Loucy (cell line): ENCODE measurements around the gene ZNF91.

ENCODE experiments used
- H2AFZ ChIP-seq: fragments of 200-600 bp; sonication (generic); 2 replicates; pipeline ENCODE4 v1.6.0; 2016; ENCODE audit warnings: antibody characterized with exemption, mild to moderate bottlenecking, low read length, moderate library complexity
- H3F3A ChIP-seq: fragments of 200-600 bp; 2 replicates; pipeline ENCODE4 v1.6.0; 2016; ENCODE audit warnings: antibody characterized with exemption, low read depth, mild to moderate bottlenecking
- H3K27me3 ChIP-seq: fragments of 200-600 bp; sonication (generic); 2 replicates; pipeline ENCODE4 v1.6.1; 2014; ENCODE audit warnings: low read length, mild to moderate bottlenecking; ENCODE audit not compliant: insufficient read depth, poor library complexity, severe bottlenecking
- H3K36me3 ChIP-seq: fragments of 200-600 bp; sonication (generic); 2 replicates; pipeline ENCODE4 v1.6.1; 2016; ENCODE audit warnings: low read length; ENCODE audit not compliant: insufficient read depth
- H3K4me1 ChIP-seq: fragments of 200-600 bp; sonication (generic); 2 replicates; pipeline ENCODE4 v1.5.1; 2014; ENCODE audit warnings: low read length, mild to moderate bottlenecking; ENCODE audit not compliant: insufficient read depth, poor library complexity, severe bottlenecking
- H3K4me2 ChIP-seq: fragments of 200-600 bp; sonication (generic); 2 replicates; pipeline ENCODE4 v1.6.0; 2014; ENCODE audit warnings: antibody characterized with exemption, low read length, low read depth, mild to moderate bottlenecking; ENCODE audit not compliant: poor library complexity, severe bottlenecking
- H3K4me3 ChIP-seq: fragments of 200-600 bp; sonication (generic); 2 replicates; pipeline ENCODE4 v1.5.1; 2014; ENCODE audit warnings: low read length, mild to moderate bottlenecking, mixed read lengths; ENCODE audit not compliant: poor library complexity, severe bottlenecking
- H3K79me2 ChIP-seq: fragments of 200-600 bp; sonication (generic); 2 replicates; pipeline ENCODE4 v1.6.1; 2014; ENCODE audit warnings: low read length; ENCODE audit not compliant: insufficient read depth
- H3K9ac ChIP-seq: fragments of 200-600 bp; sonication (generic); 2 replicates; pipeline ENCODE4 v1.6.0; 2014; ENCODE audit warnings: mild to moderate bottlenecking, low read depth, low read length, moderate library complexity; ENCODE audit not compliant: poor library complexity, severe bottlenecking
- H3K9me2 ChIP-seq: fragments of 200-600 bp; sonication (generic); replicated peaks from 2 replicates; pipeline ENCODE4 v1.6.1; 2016; ENCODE audit warnings: low read depth, low read length, mixed read lengths
- H3K9me3 ChIP-seq: fragments of 200-600 bp; sonication (generic); 2 replicates; pipeline ENCODE4 v1.6.1; 2014; ENCODE audit warnings: mild to moderate bottlenecking, antibody characterized with exemption, low read length, low read depth; ENCODE audit not compliant: insufficient read depth
- H4K20me1 ChIP-seq: fragments of 200-600 bp; sonication (generic); 2 replicates; pipeline ENCODE4 v1.6.0; 2014; ENCODE audit warnings: antibody characterized with exemption, low read length, mild to moderate bottlenecking; ENCODE audit not compliant: insufficient read depth, poor library complexity, severe bottlenecking
- CTCF ChIP-seq: fragments of 200-600 bp; sonication (generic); conservative IDR thresholded peaks from 2 replicates; pipeline ENCODE4 v1.5.1; 2014; ENCODE audit warnings: mild to moderate bottlenecking, antibody characterized with exemption, low read length
- EZH2phosphoT487 ChIP-seq: fragments of 200-600 bp; IDR thresholded peaks from 2 replicates; pipeline ENCODE4 v1.6.1; 2018; ENCODE audit warnings: antibody characterized with exemption, mild to moderate bottlenecking, moderate library complexity, borderline replicate concordance

Gene ZNF91

GRCh38 chr19:23310729-23311211 is 84.5 kb downstream of the ZNF91 start:
- no peaks in the 10 kb centered on the region for H3F3A ChIP-seq
- H3K4me2 ChIP-seq: no peak overlapping the region
- H3K36me3 ChIP-seq: no peaks in the 10 kb centered on the region
- no peak overlapping the region for H3K9ac ChIP-seq
- no peaks in the 10 kb centered on the region for H3K9me3 ChIP-seq
- no peaks in the 10 kb centered on the region for H3K9me2 ChIP-seq
- no peak overlapping the region for H2AFZ ChIP-seq
- no peaks in the 10 kb centered on the region for H3K27me3 ChIP-seq
- TF ChIP-seq EZH2phosphoT487 (no peak), CTCF (no peak)
- H3K4me3 ChIP-seq: no peak overlapping the region
- no peaks in the 10 kb centered on the region for H3K4me1 ChIP-seq
- no peaks in the 10 kb centered on the region for H3K79me2 ChIP-seq
- H4K20me1 ChIP-seq: no peaks in the 10 kb centered on the region

DNA sequence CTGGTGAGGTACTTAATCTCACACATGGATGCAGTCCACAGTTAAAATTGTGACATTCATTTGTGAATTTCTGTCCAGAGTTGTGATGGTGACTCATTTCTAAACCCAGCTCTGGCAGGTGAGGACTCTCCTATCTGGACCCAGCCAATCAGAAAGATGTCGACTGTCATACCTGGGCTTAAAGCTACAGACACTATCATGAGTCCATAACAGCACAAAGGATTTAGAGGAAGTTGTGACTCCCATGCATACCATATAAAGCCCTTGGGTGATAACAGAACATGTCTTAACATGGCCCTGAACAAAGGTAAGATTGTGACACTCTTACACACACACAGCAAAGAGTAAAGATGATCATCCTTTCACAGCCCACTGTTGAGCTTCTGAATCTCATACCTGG is 85.3 kb downstream of the ZNF91 start:
- no peaks in the 10 kb centered on the region for H3K79me2 ChIP-seq
- H3K4me2 ChIP-seq: no peak overlapping the region
- H3K9me2 ChIP-seq: no peaks in the 10 kb centered on the region
- no peak for TF ChIP-seq CTCF
- TF ChIP-seq EZH2phosphoT487: no peak
- no peak overlapping the region for H3K4me3 ChIP-seq
- H3K27me3 ChIP-seq: no peaks in the 10 kb centered on the region
- no peak overlapping the region for H2AFZ ChIP-seq
- no peaks in the 10 kb centered on the region for H3F3A ChIP-seq
- H3K9ac ChIP-seq: no peak overlapping the region
- no peaks in the 10 kb centered on the region for H3K9me3 ChIP-seq
- no peaks in the 10 kb centered on the region for H4K20me1 ChIP-seq
- H3K36me3 ChIP-seq: no peaks in the 10 kb centered on the region
- no peaks in the 10 kb centered on the region for H3K4me1 ChIP-seq

GRCh38 chr19:23305555-23305954 is 89.7 kb downstream of the ZNF91 start:
- no peaks in the 10 kb centered on the region for H3K79me2 ChIP-seq
- H2AFZ ChIP-seq: no peak overlapping the region
- H3K4me2 ChIP-seq: no peak overlapping the region
- H3K27me3 ChIP-seq: no peaks in the 10 kb centered on the region
- TF ChIP-seq EZH2phosphoT487 (no peak), CTCF (no peak)
- no peaks in the 10 kb centered on the region for H3K36me3 ChIP-seq
- H3K9me3 ChIP-seq: peaks cover 14% of the 10 kb centered on the region; the same call in 1 of the 2 replicates
- H3K9me2 ChIP-seq: no peaks in the 10 kb centered on the region
- no peak overlapping the region for H3K4me3 ChIP-seq
- H3K9ac ChIP-seq: no peak overlapping the region
- H3K4me1 ChIP-seq: no peaks in the 10 kb centered on the region
- H3F3A ChIP-seq: no peaks in the 10 kb centered on the region
- no peaks in the 10 kb centered on the region for H4K20me1 ChIP-seq
